ENCODE data around the gene DDHD1.
"Not testable (repeated sequence)": the region's sequence is repeated elsewhere in the genome, so short reads cannot be mapped to it uniquely, and the experiment has no call there.

The DDHD1 gene
- total RNA-seq = 83.5 to 102 (median 95.7) reads per million in 4 donors

DNA sequence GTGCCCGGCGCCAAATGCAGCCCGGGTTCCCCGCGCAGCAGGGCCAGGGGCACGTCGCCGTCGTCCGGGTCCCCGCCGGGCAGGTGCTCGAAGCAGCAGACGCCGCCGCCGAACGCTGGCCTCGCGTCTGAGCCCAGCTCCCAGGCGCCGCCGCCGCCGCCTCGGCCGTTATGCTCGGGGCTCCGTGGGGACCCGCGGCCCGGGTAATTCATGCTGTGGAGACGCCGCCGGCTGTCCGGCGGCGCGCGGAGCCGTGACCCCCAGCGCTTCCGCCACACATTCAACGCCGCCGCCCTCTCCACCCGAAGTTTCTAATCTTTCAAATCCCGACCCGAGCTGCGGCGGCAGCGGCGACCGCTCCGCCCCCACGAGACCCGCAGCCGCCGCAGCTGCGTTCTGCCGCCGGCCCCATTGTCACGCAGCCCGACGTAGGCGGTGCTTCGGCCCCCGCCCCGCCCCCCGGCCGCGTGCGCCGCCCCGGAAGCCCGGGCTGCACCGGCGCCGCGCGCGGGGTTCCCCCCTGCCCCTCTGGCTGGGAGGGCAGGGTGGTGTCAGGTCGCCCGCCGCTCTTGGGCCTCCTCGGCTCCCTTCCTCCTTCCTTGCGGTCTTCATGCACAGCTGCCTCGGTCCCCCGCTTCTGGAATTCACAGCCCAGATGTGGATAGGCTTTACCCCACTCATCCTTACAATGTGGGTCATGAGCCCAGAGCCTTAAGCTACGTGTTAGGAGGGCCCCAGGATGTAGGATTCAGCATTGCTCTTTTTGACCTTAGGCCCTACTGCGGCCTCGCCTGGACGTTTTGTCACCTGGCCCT, at the start of gene DDHD1:
TSS of gene DDHD1 (minus strand) at position 437 of the 815 bp plus-strand sequence. CDS start at position 212, 225 bp downstream.
- DNase-seq = peak; percentile 76 to 90 (median 79)

DNA sequence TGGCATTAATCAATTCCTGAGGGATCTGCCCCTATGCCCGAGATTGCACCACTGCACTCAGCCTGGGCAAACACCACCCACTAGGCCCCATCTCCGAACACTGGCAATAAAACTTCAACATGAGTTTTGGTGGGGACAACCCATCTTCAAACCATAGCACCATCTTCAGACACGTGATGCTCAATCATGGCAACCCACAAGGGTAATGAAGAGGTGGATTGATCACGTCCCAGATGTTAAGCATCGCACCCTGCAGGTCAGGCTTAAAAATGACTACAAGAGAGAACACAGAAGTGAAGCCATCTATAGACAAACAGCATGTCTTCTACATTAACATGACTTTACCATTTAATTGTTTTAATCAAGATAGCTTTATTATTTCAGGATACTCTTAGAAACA, 42.8 kb upstream of the DDHD1 start:
- no peak for DNase-seq

DNA sequence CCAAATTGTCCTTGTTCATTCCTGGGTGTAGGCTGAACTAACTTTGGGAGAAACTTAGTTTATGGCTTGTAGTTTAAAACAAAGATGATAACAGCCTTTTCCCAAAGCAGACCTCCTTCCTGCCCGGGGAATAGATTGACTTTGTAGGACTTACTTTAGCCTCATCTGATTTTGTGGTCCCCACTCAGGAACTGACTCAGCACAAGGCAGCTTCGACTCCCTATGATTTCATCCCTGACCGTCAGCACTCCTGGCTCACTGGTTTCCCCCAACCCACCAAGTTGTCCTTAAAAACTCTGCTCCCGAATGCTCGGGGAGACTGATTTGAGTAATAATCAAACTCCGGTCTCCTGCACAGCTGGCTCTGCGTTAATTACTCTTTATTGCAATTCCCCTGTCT, 40.1 kb upstream of the DDHD1 start:
- no peak for DNase-seq

DNA sequence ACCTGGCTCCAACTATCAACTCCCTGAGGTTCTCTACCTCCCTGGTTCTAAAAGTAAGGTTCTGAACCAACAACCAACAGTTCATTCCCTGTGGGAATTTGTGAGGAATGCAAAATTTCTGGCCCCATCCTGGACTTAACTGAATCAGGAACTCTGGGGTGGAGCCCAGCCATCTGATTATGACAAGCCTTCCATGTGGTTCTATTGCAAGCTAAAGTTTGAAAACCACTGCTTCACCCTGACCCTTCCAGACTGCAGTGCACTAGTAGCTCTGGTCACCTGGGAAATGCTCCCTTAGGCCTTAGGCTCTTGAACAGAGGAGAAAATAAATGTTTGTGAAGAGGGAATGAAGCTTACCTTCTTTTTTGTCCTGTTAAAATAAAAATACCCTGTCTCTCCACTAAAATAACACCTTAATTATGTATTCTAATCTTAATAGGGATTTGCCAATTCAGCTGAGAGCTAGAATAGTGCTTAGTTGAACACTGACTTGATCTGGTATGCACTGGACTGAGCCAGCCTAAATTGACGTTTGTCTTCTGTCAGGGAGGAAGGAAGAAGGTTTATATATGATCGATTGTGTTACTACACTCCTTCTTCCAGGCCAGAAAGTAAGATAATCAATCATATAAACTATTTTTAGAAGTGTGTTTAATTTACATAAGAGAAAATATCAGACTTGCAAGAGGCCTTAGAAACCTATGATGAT, 39.1 kb upstream of the DDHD1 start:
- no peak for DNase-seq

DNA sequence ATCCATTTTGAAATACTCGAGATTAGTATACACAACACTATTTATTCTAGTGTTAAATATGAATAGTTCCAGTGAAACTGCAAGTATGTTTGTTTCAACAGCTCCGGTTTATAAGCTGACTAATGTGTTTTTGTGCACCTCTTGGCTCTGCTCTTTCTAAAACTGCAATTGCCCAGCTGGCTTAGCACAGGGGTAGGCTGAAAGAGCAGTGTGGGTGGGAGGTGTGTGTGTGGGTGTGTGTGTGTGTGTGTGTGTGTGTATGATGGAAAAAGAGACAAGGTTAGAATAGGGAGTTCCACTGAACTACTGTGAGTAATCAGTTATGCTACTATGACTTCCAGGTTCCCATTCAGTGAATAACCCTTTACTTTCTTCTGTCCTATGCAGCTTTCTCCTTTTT, 37.8 kb upstream of the DDHD1 start:
- peak in 1 of 5 donors; percentile 31 for DNase-seq

DNA sequence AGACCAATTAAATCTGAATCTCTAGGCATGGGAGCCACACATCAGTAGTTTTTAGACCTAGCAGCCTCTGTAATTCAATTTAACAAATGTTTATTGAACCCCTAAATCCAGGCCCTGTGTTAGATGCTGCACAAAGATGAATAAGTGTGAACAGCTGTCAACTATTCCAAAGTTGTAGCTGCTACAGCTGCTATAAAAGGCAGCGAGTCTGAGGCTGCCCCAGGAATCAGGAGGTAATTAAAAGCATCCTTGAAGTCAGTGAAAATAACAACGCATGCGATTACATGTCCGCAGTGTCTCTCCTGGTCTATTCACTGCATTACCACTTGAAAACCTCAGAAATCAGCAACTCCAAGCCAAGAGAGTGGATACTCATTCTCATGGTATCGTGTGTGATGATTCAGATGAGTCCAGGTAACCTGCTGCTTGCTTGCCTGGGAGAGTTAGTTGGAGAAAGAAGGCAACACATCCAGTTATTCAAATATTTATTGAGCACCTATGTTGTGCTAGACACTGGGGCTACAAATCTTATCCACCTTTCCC, 34.9 kb upstream of the DDHD1 start:
- no peak for DNase-seq

DNA sequence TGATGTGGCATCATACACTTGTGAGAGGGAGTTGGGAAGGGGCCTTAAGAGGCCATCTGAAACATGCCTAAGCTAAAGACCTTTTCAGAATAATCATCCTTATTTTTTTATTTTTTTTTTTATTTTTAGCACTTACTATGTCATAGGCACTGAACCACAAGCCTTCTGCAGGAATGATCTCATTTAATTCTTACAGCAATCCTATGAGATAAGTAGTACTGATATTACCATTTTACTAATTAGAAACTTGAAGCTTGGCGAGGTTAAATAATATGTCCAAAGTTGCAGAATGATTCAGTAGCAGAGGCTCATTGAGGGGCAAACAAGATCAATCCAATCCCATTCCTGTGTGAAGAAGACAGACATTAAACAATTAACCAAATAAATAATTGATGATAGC, 33.4 kb upstream of the DDHD1 start:
- DNase-seq = no peak

DNA sequence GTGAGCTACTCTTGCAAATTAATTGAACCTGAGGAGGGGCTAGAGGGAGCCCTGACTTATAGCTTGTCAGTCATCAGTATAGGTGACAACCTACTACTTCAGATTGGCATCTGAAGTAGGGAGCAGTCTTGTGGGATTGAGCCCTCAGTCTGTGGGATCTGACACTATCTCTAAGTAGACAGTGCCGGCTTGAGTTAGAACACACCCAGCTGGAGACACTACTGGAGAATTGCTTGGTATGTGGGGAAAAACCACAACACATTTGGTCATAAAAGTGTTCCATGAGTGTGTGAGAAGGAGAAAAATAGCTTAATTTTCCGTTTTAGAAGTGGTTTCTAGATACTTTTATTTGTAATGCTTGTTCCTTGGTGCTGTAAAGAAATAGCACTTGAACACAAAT, 30.5 kb upstream of the DDHD1 start:
- no peak for DNase-seq

DNA sequence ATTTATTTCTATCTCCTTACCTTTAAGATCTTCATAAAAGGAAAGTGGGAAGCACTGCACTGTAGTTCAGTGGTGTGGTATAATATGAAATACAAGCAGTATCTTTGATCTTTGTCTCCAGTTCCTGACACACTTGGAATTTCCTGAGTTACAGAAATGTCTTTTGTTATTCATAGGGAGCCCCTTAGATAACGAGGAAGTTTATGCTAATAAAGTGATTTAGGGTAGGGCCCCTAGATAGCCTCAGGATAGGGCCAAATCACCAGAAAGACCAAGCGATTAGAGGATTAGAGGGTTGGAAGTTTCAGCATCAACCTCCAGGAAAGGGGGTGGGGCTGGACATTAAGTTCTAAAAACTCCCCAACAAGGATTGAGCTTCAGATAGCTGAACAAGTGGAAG, 29.9 kb upstream of the DDHD1 start:
- no peak for DNase-seq

DNA sequence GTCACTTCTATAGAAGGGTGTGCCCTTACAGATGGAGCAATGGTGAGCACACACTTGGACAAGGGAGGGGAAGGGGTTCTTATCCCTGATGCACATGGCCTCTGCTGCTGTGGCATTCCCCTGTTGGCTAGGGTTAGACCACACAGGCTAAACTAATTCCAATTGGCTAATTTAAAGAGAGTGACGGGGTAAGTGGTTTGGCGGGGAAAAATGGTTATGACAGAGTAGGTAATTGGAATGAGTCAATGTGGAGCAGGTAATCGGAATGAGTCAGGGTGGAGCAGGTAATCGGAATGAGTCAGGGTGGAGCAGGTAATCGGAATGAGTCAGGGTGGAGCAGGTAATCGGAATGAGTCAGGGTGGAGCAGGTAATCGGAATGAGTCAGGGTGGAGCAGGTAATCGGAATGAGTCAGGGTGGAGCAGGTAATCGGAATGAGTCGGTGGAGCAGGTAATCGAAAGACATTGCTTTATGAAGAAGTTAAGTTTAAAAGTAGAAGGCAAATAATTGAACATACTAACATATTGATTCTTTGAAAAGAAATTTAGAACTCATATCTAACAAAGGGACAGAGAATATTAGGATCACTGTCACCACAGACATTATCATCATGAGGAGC, 28.4 kb upstream of the DDHD1 start:
- DNase-seq = peak in 1 of 5 donors; percentile 41

DNA sequence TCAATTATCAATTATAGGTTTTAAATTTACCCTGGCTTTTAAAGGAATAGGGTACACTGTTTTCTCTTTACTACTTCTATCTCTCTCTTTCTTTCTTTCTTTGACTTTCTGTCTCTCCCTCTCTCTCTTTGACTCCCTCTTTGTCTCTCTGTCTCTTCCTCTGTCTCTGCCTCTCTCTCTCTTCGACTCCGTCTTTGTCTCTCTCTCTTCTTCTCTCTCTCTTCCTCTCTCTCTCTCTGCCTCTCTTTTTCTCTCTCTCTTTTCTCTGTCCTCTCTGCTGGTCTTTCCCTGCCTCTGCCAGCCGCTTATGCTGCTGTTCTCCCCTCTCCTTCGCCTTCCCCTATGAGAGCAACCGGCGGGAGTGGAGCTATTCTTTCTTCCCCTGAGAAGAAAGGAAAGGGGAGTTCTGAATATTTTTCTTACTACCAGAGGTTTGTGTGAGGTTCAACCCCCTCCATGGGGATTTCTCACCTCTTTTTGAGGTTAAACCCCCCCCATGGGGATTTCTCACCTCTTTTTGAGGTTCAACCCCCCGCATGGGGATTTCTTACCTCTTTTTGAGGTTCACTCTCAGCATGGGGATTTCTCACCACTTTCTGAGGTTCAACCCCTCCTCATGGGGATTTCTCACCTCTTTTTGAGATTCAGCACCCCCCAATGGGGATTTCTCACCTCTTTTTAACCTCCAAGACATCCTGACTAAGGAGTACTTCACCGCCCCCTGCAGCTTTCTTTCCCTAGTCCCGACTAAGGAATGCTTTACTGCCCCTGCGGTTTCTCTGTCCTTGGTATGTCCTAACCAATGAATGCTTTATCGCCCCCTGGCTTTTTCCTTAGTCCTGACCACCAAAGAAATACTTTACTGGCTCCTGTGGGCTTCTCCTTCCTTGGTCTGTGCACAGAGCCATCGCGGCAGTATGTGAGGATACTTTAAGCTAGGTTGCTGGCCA, 27.4 kb upstream of the DDHD1 start:
- DNase-seq = peak; percentile 4 to 26 (median 17)

DNA sequence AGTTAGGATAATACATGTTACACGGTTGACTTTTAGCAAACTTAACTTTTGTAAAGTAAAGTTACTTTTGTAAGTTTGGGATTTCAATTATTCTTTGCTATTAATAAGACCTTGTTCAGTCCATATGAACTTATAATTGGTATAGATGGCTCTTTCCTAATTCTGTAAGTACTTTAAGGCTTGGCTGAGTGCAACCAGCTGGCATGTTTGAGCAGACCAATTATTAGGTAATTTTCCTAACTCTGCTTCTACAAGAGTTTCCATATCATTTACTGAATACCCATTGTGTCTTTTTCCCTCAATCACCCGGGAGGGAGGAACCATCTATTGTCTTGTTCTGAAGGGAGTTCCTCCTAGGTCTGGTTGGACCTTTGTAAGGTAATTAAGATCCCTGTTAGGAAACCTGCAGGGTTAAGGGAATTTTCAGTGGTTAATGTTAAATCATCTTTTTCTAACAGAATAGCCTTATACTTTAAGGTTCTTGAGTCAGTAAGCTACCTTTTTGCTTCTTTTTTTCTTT, 26.4 kb upstream of the DDHD1 start:
- DNase-seq = not testable (repeated sequence)

DNA sequence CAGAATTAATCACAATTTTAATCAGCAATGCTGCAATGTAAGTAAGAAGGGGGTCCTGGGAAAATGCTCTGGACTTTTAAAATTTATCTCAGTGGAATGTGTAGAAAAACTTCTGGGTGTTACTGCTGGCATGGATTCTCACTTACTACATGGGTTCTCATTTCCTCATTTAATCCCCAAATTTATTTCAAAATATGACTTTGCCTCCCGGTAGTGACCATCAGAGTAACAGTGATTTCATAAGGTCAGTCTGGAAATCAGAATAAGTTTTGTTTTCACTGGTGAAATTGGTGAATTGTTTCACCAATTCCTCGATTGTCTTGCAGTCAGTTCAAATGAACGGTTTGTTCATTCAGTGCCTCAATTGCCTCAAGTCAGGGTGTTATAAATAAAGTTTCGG, 22.3 kb upstream of the DDHD1 start:
- DNase-seq = no peak

DNA sequence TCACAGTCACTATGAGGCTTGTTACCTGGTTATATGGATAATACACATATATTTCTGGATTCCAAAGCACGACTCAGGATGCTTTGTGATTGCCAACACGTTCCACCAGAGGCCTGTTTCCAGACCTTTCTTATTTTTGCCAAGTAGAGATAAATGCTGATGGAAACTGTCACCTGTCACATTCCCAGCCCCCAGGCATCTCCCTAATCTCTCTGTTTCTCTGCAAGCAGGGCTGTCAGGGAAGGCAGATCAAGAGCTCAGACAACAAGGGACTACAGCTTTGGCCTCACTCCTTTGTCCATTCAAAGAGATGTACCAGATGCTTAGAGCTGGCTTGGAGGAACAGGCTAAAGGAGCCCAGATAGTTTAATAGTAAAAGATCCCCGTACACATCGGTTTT, 21.8 kb upstream of the DDHD1 start:
- no peak for DNase-seq

DNA sequence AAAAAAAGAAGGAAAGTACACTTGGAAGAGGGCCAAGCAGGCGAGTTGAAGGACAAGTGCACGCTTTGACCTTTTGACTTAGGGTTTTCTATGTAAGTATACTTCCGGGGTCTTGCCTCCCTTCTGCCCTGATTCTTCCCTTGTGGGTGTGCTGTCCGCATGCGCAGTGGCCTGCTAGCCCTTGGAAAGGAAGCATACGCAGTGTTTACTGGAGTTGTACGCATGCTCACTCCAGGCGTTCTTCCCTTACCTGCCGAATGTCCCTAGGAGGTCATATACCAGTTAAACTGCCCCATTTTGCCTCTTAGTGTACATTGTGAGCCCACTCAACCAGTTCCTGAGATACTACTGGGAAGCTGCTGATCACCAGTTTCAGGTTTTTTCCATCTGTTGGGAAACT, 15.7 kb upstream of the DDHD1 start:
- DNase-seq = no peak

DNA sequence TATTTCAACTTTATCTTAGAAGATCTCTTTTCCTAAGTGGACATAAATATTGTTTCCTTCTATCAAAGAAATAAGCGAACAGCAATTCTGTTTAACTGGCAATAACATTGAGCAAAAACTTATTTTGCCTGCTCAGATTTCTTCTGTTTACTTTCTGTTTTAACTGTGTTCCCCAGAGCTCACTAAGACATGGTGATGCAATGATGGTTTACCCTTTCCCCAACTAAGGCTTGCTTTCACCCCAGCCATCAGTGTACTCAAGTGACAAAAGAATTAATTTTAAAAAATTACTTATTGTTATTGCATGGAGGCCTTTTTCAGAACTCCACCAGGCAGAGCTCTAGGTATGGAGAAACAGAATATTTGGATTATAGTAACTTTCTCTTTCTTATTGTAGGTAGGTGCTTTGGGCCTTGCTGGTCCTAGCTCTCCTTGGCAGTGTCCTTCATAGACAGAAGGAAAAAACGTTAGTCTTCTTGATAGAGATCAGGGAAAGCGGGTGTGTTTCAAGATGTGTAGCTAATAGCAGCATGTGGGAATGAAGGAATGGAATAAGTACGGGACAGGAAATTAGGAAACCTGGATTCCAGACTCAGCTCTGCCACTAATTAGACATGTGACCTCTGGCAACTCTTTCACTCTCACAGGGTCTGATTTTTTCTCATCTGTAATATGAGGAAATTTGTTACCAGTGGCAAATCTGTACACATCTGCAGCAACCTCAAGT, 14.6 kb upstream of the DDHD1 start:
- no peak for DNase-seq

DNA sequence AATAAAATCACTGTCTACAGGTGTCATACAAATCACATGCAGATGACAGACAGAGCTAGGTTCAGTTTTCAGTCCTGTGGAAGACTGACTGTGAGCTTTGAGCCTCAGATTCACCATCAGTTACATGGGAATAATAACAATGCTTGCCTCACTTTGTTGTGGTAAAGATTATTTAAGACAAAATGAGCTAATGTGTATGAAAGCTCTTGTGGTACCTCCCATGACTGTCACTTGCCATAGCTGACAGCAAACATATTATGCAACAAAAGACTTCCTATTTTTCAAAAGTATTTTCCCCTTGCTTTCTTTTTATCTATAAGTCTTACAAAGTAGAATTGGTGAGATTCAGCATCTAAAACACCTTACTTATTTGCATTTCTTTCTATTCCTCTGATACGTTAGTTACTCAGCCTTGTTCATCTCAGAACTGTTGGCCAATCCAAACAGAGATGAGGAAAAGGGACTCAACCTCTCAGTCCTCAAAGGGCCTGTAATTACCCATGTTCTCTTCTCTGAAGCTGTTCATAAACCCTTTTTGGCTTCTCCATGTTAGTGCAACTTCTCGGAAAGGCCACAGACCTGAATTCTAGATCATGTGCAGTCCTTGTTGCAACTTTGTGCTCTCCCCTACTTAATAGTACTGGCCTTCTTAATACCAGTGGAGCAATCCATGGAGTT, 8.8 kb upstream of the DDHD1 start:
- DNase-seq = no peak

DNA sequence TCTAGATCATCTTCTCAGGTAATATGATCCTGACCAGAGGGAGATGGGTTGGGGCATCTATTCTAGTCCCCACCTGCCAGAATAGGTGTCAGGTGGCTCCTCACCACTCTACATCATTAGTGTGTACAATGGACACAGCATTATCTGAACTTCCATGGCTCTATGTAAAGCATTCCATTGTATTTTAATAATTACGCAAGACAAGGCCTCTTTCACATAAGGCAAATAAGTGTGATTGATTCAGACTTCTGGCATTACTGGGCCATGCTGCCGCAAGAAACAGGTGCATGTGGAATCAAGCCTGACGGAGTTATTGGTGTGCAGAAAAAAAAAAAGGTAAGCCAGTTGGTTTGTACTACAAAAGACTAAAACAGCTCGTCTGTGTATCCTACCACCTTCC, 3.1 kb upstream of the DDHD1 start:
- DNase-seq = no peak

DNA sequence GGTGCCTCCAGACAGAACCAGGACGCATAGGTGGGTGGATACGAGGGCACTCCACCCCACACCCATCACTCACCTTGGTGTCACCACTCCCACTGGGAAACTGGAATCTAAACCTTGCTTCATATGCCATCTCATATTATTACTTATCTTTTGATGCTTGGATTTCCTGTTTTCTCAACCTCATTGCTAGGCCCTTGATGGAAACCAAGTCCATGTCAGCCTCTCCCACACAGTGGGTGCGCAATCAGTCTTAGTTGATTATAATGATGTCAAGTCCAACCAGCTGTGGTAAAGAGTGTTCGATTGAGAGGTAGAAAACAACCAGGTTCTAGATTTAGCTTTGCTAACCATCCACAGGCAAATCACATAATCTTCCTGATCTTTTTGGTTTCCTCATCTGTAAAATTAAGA, 584 bp upstream of the DDHD1 start:
- DNase-seq = no peak

DNA sequence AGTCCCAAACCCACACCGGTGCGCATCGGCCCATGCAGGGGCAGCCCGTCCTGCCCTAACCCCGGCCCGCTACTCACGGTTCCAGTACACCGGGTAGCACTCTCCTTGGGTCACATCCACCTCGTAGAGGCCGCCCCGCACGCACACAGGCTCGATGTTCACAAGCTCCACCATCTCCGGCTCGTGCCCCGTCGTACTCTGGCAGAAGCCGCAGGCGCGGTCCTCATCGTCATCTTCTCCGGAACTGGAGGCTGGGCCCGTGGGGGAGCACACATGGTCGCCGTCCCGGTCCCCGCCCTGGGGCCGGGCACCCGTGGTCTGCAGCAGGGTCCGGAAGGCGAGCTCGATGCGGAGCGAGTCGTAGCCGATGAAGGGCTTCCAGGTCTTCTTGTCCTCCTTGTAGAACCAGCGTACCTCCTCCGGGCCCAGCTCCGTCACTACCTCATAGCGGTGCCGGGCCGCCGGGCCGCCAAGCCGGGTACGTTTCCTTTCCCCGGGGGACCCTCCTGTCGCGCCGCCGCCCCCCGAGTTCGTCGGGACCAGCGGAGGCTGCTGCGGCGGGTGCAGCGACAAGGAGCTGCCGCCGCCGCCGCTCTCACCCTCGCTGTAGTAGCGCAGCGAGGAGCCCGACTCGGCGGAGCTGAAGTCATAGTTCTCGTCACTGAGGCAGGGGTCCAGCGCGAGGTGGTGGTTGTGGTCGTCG, 788 bp downstream of the DDHD1 start:
- DNase-seq = peak; percentile 29 to 74 (median 57)

Measured in T-helper 1 cell (primary cell).